GM19452 (cell line): ENCODE data around the gene LOXL3.
A peak's percentile ranks its signal among the peaks of the same experiment; 100 is the strongest.

Experiments used
- ATAC-seq: cut with Tn5 transposase; IDR thresholded peaks from one replicate; pipeline ENCODE4 v1.9.1; 2021; ENCODE audit not compliant: unreplicated experiment

LOXL3 gene

DNA sequence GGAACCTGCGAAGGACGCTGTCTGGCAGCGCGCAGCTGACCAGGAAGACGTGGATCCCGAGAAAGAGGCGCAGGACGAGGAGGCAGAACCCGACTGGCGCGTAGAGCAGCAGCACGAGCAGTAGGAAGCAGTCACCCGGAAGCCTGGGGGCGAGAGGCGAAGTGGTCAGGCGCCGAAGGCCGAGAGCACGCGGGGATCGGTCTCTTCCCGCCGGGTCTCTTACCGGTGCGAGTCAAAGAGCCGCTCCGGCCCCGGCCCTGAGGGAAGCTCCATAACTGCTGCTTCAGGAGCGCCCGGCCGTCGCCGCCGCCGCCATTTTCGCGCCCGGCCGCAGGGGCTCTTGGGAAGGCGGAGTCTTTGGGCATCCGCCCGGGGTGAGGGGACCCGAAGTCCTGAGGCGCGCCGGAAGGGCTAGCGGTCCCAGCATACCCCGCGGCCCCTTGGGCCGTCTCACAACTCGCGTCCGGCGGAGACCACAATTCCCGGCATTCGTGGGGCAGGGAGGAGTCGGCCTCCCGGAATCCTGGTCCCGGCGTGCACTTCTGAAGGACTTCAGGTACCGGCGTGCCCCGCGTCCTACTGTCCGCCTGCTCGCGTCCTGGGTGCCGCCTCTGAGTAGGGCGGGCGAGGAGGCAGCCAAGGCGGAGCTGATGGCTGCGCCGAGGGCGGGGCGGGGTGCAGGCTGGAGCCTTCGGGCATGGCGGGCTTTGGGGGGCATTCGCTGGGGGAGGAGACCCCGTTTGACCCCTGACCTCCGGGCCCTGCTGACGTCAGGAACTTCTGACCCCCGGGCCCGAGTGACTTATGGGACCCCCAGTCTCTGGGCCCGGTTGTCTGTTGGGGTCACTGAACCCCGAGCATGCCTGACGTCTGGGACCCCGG lies 24.1 kb downstream of the LOXL3 start, which contains the start of the genes AUP1 and HTRA2:
AUP1 (minus strand) TSS at position 350 of the 882 bp plus-strand sequence; CDS start at position 273, 77 bp downstream.
HTRA2 (plus strand) TSS at position 577 of the 882 bp plus-strand sequence; CDS start at position 651, 74 bp downstream.
- peak; percentile 80 for ATAC-seq

DNA sequence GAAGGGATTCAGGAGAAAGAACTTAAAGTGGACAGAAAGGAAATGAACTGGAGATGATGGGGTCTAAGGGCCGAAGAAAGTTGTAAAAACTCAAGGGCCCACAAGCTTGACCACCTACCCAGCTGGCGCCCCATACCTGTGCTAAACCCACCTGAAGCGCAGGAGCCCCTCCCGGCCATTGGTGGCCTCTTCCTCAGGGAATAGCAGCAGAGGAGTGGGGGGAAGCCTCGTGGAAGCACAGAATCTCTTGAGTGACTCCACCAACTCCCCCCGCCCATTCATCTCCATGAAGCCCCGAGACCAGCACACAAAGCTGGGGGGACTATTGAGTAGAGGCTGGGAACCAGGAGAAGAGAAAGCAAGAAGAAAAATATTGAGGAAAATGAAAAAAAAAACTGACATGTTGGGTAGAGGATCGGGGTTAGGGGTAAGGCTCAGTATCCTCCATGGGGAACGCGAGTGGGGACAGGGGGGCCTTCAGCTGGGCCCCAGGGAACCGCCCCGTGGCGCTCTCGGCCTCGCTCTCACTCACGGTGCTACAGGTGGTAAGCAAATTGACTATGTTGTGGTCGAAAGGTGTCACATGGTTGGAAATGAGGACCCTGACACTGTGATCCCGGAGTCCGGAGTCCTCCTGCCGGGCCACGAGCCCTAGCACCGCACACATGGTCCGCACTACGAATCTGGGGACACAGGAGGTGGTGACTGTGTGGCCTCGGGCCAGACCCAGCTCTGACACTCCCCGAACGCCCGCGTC lies 25.0 kb downstream of the LOXL3 start:
- peak; percentile 4 for ATAC-seq

DNA sequence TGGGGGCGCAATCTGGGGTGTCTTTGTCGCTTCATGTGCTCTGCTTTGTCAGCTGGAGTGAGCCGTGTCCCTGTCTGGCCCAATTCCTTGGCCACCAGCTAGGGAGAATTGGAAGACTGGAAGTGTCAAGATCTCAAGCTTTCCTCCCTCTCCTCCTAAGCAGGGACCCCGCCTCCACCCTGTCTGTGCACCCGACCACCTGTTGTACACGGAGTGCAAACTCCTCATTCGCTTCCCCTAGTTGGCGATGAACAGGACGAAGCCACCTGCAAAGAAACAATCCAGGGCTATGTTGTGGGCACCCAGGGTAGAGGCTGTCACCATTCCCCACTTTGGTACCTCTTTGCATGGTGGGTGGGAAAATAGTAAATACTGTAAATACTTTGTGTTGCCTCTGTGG lies 26.0 kb downstream of the LOXL3 start:
- ATAC-seq: no peak

DNA sequence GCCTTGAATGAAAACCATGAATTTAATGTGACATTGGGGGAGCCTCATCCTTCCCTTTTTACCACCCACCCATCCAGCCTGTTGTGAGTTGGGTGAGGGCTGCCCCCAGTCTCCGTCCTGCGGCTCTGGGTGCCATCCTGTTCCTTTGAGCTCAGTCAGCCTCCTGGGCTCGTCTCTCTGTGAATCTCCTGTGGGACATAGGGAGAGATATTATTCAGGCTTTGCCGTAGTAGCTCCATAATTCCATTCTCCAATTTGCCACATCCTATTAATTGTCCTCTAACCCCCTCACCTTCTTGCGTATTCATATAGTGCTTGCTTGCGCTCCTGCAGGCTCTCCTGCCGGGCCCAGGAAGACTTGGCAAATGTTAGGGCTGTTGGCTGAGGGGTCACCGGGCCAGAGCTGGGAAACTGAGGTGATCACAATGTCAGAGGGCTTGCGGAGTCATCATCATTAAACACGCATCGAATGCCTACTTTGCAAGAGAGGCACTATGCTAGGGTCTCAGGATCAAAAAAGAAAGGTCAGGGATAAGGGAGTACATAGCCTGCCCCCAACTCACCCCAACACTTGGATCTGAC lies 27.0 kb downstream of the LOXL3 start:
- no peak for ATAC-seq

DNA sequence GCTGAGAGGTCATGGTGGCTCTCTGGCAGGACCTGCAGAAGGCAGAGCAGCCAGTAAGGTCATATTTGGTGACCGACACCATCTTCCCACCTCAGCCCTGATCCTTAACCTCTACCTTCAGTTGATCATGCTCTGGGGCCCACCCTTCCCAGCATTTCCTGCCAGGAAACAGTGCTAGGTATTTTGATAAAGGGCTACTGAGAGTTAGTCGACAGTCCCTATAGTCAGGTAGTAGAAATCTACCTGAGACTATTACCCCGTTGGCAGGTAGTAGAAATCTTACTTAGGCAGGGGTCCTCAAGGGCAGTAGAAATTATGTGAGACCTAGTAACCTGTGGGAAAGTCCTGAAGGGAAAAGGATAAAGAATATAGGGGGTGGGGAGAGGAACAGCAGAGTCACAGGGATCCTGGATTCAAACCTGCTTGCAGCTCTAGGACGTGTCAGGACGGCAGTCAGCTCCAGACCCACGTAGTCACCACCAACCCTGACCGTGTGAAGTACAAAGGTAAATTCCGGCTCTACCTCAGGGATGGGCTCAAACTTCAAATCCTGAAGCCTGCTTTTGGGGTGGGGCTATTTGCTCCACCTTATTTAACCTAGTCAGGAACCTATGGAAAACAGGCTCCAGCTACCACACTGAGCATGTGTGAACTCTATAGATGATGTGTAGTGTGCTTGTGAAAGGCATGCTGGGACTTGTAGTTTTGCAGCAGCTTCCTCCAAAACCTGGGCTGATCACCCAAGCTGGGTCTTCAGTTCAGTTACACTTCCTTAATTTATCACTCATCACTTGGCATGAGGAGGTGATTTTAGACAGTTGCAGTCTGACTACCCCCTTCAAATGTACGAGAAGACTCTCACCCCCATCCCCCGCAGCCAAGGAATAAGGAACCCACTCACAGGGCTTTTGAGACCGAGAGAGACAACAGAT lies 27.8 kb downstream of the LOXL3 start, which contains the start of gene DQX1:
DQX1 (minus strand) TSS at position 515 of the 932 bp plus-strand sequence; CDS start at position 13, 502 bp downstream.
- ATAC-seq: no peak

DNA sequence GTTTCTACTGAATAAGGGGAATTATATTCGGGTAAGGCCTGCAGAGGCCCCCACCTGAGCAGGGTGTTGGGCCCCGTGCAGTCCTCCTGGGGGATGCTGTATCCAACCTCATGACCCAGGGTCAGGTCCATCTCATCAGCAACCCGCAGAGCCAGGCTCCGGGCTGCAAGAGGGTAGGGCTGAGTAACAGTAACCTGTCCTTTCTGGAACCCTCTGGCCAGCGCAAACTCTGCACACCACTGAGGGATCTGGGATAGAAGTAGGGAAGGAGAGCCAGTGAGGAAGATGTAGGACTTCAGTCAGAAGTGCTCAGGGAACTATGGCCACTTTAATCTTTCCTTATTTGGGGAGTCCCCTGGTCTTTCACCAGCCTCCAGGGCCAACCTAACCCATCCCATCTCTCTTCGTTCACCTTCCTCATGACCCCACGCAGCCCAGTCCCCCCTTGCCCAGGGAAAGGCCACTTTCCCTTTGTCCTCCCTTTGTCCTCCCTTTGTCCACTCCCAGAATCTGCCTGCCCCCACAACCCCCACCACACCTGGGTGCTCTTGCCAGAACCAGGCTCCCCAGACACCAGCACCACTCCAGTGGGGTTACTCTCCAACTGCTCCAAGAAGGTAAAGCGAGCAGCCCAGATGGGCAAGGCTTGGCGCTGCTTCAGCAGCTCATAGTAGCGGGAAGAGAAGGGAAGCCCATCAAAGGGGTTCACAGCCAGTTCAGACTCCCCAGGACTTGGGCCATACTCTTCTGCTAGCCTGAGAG lies 28.6 kb downstream of the LOXL3 start:
- ATAC-seq: no peak

DNA sequence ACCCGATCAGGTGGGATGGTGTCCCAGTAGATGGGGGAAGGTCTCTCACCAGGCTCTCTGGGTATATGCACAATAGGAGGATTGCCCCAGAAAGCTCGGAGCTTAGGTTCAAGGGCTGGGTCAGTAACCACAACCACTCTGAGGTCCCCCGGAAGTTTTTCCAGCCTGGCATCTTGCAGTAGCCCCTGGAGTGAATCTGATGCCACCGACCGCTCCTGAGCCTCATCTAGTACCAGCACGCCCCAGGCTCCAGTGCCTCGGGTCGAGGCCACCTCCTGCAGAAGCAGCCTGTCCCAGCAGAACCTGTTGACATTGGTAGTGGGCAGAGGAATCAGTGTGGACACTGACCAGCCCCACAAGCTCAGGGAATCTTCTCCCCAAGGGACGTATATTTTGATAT lies 29.7 kb downstream of the LOXL3 start:
- no peak for ATAC-seq

DNA sequence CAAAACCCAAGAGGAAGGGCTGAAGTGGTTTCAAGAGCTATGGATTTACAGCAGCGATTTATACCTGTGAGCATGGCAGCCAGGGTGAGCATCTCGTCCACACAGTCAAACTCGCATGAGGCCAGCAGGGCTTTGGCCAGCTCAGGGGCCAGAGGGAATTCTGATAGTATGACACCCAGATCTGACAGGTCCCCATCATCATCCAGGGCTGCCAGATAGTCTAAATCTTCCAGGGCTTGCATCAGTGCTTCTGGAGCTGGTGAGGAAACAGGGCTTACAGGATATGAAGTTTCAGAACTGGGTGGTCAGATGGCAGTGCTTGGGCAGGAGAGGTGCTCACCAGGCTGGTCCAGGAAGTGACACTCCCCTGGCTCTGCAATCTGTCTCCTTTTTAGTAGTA lies 31.2 kb downstream of the LOXL3 start:
- ATAC-seq: no peak

DNA sequence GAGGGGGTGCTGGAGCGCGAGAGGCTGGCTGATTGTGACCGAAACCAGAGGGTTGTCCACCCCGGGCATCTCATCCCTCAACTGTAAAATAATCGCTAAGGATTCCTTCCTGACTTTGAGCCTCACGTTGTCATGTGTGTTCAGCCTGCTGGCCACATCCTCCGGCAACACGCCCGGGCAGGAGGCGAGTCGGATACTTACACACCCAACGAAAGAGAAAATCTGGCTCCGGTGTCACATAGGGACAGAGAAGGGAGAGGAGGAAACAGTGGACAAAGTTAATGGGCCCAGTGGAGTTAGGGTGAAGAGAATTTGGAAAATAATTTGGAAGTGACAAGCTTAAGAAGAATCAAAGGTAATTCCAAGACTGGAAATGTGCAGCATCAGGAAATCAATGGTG lies 37.1 kb downstream of the LOXL3 start:
- ATAC-seq: no peak

DNA sequence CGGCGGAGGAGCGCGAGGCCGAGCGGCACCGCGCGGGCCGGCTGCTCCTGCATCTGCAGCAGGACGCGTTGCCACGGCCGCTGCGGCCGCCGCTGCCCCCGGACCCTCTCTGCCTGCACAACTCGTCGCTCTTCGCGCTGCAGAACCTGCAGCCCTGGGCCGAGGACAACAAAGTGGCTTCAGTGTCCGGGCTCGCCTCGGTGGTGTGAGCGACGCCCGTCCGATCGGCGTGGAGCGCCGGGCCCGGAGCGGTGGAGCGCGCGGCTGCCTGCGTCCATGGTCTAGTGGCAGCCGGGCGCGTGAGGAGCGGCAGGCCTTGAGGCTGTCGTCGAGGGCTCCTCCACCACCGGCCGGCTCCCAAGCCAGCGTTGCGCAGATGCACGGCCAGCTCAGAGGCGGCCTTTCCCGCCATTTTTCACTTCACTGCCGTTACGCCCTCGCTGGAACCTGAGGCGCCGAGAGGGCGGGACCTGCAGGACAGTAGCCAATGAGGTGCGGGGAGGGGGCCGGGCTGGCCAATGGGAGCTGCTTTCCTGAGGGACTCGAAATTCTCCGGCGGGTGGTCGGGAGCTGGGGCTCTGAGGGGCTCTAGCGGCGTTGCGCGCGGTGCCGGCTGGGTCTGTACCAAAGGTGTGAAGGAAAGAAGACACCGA lies 37.6 kb downstream of the LOXL3 start:
- ATAC-seq: peak; percentile 64

DNA sequence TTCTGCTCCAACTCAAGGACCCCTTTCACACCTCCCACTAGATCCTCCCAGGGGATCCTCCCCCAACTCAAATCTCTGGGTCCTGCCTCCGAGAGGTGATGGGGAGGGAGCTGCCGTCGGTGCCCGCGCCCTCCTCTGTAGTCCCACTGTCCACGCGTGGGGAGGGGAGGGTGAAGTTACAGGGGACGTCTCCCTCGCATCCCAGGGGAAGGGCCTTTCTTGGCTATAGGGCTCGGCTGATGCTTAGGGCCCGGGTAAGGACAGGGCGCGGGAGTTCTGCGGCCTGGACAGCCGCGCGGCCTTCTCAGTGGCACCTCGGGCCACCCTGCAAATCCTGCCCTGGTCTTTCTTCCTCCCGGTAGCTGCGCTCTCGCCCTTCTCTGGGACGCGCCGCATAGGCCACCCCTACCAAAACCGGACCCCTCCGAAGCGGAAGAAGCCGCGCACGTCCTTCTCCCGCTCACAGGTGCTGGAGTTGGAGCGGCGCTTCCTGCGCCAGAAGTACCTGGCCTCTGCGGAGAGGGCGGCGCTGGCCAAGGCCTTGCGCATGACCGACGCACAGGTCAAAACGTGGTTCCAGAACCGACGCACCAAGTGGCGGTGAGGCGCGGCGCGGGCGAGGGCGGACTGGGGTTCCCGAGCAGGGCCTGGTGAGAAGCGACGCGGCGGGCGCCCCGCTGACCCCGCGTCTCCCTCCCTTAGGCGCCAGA lies 38.3 kb downstream of the LOXL3 start:
- ATAC-seq: peak; percentile 14

DNA sequence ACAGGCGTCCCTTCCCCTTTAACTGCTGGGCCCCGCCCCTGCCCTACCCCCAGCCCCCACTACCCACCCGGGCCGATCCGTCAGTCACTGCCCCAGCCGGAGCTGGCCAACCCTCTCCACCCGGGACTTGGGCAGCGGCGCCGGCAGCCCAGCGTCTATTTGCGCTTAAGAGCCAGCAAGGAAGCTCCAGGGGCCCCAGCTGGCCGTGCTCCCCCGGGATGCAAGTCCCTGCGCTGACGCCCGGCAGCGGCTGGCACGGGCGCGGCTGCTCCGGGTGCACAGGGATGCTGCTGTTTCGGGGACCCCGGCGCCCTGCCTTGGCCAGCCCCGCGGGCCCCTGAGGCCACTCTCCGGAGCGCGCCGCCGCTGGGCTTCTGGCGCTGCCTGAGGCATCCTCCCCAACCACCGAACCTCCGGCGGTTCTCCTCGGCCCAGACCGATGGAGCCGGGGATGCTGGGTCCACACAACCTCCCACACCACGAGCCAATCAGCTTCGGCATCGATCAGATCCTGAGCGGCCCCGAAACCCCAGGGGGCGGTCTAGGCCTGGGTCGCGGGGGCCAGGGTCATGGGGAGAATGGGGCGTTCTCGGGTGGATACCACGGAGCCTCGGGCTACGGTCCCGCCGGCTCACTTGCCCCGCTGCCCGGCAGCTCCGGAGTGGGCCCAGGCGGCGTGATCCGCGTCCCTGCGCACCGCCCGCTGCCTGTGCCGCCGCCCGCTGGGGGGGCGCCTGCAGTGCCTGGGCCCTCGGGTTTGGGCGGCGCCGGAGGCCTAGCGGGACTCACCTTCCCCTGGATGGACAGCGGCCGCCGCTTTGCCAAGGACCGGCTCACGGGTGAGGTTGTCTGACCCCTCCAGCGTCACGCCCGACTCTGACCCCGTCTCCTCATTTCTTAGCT lies 39.1 kb downstream of the LOXL3 start, which contains the start of gene TLX2:
TLX2 (plus strand) TSS at position 83 of the 903 bp plus-strand sequence; CDS start at position 440, 357 bp downstream.
- no peak for ATAC-seq

DNA sequence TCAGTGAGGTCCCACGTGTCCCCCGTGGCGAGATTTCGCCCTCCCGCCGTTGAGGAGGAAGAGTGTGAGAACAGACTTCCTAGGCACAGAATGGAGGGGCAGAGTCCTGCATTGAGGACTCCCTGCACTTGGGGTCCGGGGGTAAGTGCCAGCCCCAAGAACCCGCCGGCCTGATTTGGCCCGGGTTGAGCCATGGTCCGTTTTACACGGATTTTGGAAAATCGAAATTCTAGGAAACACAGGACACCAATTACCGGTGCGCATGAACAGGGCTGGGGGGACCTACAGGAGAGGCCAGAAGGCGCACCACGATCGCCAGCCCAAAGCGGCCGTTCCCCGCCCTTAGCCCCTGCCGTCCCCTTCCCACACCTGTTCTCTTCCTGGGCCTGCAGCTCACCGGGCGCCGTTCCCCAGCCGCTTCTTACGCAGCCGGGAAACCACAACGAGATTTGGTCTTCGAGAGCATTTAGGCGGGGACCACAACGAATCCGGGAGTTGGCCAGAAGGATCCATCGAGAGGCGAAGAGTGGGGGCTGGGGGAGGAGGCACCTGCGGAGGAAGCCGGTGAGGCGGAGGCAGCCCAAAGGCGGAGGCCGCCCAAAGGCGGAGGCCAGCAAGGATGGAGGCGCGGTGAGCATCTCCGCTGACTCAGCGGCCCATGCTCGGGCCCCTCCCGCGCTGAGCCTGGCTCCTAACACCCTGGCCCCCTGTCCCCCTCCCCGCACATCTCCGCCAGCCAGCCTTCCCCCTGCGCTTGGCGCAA lies 40.0 kb downstream of the LOXL3 start:
- ATAC-seq: no peak

DNA sequence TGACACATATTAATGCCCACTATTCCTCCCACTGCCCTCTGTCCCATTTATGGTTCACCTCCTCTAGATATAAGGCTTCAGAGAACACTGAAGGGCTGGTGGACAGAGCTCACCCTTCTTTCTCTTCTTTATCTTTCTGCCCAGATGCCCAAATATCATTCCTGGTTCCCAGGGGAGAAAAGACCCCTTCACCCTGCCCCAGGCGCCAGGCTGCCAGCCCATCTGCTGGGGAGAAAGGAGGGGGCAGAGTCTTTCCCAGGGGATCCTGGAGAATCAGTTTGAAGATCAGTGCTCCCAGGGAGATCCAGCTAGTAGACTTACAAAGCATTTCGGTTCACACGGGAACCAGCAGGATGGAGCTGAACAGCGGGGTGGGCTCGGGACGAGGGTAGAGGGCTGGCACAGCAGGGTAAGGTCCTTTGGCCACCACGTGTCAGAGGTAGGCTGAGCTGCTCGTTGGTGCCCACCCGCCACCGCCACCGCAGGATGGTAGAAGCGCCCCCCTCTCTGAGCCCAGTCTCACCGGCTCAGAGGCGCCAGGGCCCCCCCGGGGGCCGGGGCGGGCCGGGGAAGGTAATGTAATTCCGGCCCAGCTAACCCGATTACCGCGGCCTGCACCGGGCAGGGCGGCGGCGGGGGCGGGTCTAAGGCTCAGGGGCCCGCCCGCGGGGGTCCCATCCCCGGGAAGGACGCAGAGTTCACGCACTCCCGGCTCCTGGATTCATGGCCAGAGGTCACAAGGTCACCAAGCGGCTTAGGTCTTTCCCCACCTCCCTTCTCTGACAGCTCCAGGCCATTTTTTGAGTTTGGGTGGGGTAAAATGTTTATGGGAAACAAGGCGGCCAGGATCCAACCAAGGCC lies 40.8 kb downstream of the LOXL3 start:
- no peak for ATAC-seq

DNA sequence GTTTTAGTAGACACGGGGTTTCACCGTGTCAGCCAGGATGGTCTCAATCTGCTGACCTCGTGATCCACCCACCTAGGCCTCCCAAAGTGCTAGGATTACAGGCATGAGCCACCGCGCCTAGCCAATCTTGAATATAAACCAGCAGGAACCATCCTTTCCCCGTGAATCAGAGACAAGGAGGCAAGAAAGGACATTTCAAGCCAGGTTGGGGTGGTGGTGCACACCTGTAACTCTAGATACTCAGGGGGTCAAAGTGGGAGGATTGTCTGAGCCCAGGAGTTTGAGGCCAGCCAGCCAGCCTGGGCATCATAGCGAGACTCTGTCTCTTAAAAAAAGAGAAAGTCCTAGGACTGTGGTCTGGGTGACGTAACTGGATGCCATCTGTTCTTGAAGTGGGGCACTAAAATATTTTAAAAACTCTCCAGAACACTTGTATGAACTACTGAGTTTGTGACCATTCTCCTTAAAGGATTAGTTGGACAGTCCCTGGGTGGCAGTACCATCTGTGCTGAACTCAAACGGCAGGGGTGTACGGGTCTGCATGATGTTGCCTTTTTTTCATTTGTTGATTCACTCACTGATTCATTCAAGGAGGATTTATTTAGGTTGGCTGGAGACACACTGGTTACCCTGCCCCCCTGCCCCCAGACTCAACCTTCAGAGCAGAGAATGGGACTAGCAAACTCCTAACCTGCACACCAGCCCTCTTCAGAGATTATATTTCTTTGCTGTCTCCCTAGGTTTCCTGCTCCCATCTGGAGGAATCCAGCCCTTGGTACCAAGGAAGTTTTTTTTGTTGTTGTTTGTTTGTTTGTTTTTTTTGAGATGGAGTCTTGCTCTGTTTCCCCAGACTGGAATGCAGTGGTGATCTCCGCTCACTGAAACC lies 42.4 kb downstream of the LOXL3 start:
- no peak for ATAC-seq
